T-helper 22 cell (primary cell): ENCODE data around the gene TBL1Y.

ENCODE experiments used
- DNase-seq: peaks from one replicate; pipeline ENCODE4 v3.0.0-alpha.2; 2020; ENCODE audit warnings: low read depth

The TBL1Y gene

DNA sequence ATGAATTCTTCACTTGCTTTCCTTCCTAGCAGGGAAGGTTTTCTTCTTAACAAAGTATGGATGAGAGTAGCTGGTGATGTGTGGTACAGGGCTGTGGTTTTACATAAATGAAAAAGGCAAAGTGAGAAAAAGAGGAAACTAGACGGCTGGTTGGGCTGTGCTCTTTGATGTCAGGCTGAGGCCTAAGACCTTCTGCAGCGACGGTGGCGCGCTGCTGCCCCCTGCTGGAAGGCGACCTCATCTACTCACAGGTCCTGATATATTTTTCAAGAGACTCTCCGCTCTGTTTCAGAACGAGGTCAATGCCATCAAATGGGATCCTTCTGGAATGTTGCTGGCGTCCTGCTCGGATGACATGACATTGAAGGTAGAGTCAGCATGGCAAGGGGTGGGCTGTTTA, 175.1 kb downstream of the TBL1Y start:
- DNase-seq, result no peak

GRCh38 chrY:7092836-7093235, 182.3 kb downstream of the TBL1Y start:
- DNase-seq, result no peak

DNA sequence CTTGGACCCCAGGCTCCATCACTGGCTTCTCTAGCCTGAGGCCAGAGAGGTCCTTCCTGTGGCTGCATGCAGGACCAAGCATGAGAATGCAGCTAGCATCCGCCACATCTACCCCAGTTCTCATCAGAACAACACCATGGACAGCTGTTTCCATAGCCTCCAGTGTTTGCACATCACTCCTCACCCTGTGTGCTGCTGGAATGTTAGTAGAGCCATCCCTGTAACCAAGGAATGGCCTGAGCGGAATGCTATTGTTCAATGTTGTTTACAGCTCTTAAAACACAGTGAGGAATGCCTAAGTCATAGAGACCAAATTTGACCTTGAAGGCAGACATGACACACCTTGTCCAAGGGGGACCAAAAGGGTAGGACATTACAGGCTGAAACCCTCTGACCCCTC, 183.9 kb downstream of the TBL1Y start:
- no peak for DNase-seq

- DNase-seq, result no peak
These were observed 186.5 kb downstream of the TBL1Y start for GRCh38 chrY:7097021-7097420.

- DNase-seq, result no peak
These were observed 189.2 kb downstream of the TBL1Y start for GRCh38 chrY:7099742-7100141.

DNA sequence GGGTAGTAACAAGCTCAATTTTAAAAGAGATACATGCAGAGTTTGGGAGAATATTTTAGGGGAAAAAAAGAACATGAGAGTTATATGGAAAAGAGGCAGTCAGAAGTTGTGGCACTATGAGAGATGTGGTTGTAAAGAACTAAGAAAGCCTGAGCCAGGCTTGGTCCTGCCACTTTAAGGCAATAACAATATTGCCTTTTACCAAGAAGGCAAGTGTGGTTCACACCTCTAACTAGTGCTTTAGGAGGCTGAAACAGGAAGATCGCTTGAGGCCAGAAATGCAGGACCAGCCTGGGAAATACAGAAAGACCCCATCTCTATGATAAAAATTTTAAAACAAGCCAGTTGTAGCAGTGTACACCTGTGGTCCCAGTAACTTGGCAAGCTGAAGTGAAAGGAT, 192.2 kb downstream of the TBL1Y start:
- DNase-seq, result no peak

DNA sequence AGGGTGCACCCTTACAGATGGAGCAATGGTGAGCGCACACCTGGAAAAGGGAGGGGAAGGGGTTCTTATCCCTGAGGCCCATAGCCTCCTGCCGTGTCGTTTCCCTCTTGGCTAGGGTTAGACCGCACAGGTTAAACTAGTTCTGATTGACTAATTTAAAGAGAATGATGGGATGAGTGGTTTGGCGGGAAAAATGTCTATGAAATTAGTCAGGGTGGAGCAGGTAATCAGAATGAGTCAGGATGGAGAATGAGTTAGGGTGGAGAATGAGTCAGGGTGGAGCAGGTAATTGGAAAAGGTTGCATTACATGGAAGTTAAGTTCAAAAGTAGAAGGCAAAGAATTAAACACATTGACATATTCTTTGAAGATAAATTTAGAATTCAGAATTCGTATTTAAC, 196.7 kb downstream of the TBL1Y start:
- no peak for DNase-seq

DNA sequence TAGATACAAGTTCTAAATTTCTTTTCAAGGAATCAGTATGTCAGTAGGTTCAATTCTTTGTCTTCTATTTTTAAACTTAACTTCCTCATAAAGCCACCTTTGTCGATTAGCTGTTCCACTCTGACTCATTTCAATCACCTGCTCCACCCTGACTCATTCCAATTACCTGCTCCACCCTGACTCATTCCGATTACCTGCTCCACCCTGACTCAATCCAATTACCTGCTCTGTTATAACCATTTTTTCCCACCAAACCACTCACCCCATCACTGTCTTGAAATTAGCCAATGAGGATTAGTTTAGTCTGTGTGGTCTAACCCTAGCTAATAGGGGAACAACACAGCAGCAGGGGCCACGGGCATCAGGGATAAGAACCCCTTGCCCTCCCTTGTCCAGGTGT, 199.6 kb downstream of the TBL1Y start:
- DNase-seq, result no peak

- no peak for DNase-seq
These were observed 205.4 kb downstream of the TBL1Y start for GRCh38 chrY:7115871-7116270.

- DNase-seq, result no peak
These were observed 211.7 kb downstream of the TBL1Y start for GRCh38 chrY:7122202-7122601.

DNA sequence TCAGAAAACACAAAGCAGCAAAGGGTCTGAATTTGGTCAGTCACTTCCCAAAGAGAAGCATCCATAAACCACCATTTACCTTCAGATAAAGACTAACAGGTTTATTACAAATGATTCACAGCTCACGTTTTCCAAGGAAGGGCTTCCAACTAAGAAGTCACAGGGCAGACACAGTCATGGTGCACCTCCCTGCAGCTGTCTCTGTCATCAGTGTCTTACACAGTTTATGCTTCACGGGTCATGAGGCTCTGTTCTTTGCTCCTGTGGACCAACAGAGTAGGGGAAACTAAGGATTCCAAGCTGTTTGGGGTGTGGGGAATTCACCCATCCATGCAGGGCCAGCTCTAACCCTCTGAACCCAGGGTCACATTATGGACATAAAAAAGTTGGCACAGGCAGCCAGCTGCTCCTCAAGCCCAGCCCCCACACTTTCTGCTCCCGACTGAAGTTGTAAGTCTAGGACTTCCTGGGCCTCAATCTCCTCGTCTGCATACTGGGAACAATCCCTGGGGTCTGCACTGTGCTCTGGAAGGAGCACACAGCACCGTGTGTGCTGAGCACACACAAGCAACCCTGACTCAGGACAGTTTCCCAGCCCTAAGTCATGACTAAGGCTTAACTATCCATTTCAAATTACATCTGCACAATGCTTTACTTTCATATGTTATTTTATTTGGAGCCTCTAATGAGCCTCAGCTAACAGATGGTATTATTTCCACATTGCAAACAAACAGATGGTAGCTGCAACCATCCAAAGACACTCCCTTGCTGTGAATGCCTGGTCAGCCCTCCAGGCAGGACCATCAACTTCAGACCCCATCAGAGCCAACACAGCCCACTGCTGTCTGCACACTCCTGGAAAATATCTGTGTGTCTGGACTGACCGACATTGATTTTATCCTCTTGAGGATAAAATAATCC, 214.9 kb downstream of the TBL1Y start:
- DNase-seq, result no peak

DNA sequence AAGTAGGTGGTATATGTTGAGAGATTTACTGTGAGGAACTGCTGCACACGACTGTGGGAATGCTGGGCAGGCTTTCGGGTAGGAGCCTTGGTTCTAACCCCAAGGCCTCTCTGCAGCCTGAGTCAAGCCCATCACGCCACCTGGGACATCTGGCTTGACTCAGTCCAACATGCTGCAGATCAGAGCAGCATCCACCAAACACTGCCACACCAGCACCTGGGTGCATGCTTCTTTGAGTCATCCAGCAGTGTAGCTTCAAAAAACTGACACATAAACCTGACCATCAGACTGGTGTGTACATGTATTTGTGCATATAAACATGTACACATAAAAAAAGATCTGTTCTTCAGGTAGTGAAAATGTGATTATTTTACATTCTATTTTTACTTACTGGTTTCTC, 217.7 kb downstream of the TBL1Y start:
- no peak for DNase-seq
